GM21390 (cell line): ENCODE data around the gene CRYGN.

Source experiments
- ATAC-seq: cut with Tn5 transposase; IDR thresholded peaks from one replicate; pipeline ENCODE4 v1.9.1; 2021; ENCODE audit not compliant: unreplicated experiment

Gene CRYGN

GRCh38 chr7:151440799-151441445 lies 981 bp upstream of the CRYGN start:
- no peak for ATAC-seq

- no peak for ATAC-seq
Observed at GRCh38 chr7:151438864-151439601, 908 bp downstream of the CRYGN start.

GRCh38 chr7:151437866-151438516 lies 1.9 kb downstream of the CRYGN start:
- no peak for ATAC-seq

- no peak for ATAC-seq
Observed at GRCh38 chr7:151437159-151437553, 2.8 kb downstream of the CRYGN start.

- no peak for ATAC-seq
Observed at GRCh38 chr7:151436446-151437158, 3.3 kb downstream of the CRYGN start.

GRCh38 chr7:151435971-151436370 lies 4.0 kb downstream of the CRYGN start:
- no peak for ATAC-seq

GRCh38 chr7:151435103-151435916 lies 4.6 kb downstream of the CRYGN start:
- ATAC-seq: no peak

- no peak for ATAC-seq
Observed at GRCh38 chr7:151434549-151434948, 5.4 kb downstream of the CRYGN start.

GRCh38 chr7:151433721-151434400 lies 6.1 kb downstream of the CRYGN start:
- ATAC-seq: no peak

- ATAC-seq: no peak
Observed at GRCh38 chr7:151432658-151433521, 7.1 kb downstream of the CRYGN start.

GRCh38 chr7:151431768-151432311 lies 8.1 kb downstream of the CRYGN start:
- no peak for ATAC-seq

GRCh38 chr7:151431281-151431767 lies 8.6 kb downstream of the CRYGN start:
- ATAC-seq: no peak

GRCh38 chr7:151430391-151431205 lies 9.3 kb downstream of the CRYGN start:
- ATAC-seq: no peak

- peak; percentile 77 for ATAC-seq
Observed at GRCh38 chr7:151429560-151430331, 10.2 kb downstream of the CRYGN start.

- ATAC-seq: no peak
Observed at GRCh38 chr7:151429237-151429559, 10.7 kb downstream of the CRYGN start.

- ATAC-seq: no peak
Observed at GRCh38 chr7:151428378-151429236, 11.3 kb downstream of the CRYGN start.
